ENCODE results near the gene SLC9A9.

Gene SLC9A9

DNA sequence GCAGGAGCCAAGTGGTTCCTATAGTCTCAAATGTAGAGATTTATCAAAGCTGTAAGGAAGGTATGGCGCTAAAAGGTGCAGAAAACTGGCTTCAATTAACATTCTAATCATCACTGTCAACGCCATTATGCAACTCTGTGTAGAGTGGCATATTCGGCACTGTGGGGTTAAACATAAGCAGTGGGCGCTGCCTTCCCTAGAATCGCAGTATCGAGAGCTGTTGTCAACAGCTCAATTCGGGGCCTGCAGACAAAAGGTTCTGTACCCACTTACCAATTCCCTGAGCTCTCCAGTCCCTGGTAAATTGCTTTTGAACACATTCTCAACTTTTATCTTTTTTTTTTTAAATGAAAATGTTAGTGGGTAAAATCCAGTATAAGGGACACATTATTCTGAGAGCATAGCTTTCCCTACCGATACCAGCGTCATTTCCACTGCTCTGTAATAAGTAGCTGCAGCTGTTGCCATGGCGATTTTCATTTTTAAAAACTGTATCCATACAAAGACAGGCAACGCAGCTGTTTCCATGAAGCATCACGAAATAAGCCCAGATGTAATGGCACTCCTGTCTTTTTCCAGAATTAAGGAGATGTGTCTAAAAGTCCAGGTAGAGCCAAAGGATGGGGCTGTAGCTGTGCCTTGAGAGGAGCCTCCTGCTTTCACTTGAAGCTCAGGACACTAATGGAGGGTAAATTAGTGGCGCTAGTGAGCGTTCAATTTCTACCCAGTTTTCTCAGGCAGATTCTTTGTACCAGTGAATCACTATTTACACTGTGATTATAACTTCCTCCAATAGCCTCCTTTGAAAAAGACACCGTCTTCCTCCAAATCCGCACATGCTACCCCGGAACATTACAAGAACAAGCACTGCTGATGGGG is 250.3 kb downstream of the SLC9A9 start:
- no peaks in the 10 kb centered on the region for H3K9me3 ChIP-seq (replicated peaks; ENCODE audit: insufficient read depth, low read length)
- no peaks in the 10 kb centered on the region for H3K36me3 ChIP-seq (replicated peaks; ENCODE audit: insufficient read depth, low read length)
- H4K20me1 ChIP-seq (ENCODE audit: insufficient read depth, low read length): no peaks in the 10 kb centered on the region
- no peaks in the 10 kb centered on the region for H3K4me1 ChIP-seq (ENCODE audit: low read length)
- H3K79me2 ChIP-seq (ENCODE audit: low read length): no peaks in the 10 kb centered on the region
- no peak for DNase-seq
- no peak overlapping the region for H3K4me3 ChIP-seq (ENCODE audit: low read length)
- no peak overlapping the region for H3K4me2 ChIP-seq (ENCODE audit: low read depth, low read length)
- no peaks in the 10 kb centered on the region for H3K27me3 ChIP-seq (replicated peaks; ENCODE audit: insufficient read depth, low read length)
- H3K9ac ChIP-seq (ENCODE audit: low read length): no peak overlapping the region
- H3K27ac ChIP-seq (ENCODE audit: low read length): no peak overlapping the region
- no peaks in the 10 kb centered on the region for H3K9me2 ChIP-seq (replicated peaks; ENCODE audit: insufficient read depth, low read length)
- no peak for TF ChIP-seq EZH2phosphoT487 (IDR thresholded peaks at IDR 0.05; ENCODE audit: low read length)
- no peak for TF ChIP-seq EZH2 (optimal IDR thresholded peaks at IDR 0.05; ENCODE audit: low read depth, low read length)
- TF ChIP-seq, protein P1, sequence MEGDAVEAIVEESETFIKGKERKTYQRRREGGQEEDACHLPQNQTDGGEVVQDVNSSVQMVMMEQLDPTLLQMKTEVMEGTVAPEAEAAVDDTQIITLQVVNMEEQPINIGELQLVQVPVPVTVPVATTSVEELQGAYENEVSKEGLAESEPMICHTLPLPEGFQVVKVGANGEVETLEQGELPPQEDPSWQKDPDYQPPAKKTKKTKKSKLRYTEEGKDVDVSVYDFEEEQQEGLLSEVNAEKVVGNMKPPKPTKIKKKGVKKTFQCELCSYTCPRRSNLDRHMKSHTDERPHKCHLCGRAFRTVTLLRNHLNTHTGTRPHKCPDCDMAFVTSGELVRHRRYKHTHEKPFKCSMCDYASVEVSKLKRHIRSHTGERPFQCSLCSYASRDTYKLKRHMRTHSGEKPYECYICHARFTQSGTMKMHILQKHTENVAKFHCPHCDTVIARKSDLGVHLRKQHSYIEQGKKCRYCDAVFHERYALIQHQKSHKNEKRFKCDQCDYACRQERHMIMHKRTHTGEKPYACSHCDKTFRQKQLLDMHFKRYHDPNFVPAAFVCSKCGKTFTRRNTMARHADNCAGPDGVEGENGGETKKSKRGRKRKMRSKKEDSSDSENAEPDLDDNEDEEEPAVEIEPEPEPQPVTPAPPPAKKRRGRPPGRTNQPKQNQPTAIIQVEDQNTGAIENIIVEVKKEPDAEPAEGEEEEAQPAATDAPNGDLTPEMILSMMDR (IDR thresholded peaks at IDR 0.05; ENCODE audit: low read length): no peak
- H3F3A ChIP-seq (ENCODE audit: insufficient read depth, low read length): no peaks in the 10 kb centered on the region
- H2AFZ ChIP-seq (ENCODE audit: low read length): no peak overlapping the region

DNA sequence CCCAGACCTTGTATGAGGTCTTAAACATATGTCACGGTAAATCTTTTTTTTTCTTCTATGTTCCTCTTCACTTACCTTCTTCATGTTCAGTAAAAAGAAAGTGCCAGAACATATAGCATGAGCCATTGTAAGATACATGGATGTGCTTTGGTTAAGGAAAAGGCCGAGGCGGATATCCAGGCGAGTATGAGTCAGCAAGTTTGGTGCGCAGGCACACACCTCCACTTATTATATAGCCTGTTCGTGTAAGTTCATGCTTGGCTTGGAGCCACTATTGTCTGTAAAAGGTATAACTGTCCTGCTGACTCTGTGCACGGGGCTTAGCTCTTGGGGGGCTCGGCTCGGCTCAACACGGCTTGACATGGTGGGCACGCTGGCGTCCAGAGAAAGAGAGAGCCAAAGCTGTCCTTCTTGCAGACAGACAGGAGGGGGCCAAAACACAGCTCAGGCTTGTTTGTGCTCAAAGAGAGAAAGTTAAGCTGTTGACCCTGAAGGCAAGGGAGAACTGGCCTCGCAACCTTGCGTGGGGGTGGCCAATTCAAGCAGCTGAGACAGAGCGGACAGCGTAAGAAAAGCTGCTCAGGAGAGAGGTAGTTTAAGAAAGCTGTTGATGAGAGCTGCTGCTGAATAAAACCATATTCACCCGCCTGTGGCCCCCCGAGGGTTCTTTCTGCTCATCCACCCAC is 251.2 kb downstream of the SLC9A9 start:
- H3K79me2 ChIP-seq (ENCODE audit: low read length): no peaks in the 10 kb centered on the region
- no peaks in the 10 kb centered on the region for H3F3A ChIP-seq (ENCODE audit: insufficient read depth, low read length)
- H3K4me1 ChIP-seq (ENCODE audit: low read length): no peaks in the 10 kb centered on the region
- no peak overlapping the region for H3K9ac ChIP-seq (ENCODE audit: low read length)
- H2AFZ ChIP-seq (ENCODE audit: low read length): no peak overlapping the region
- H3K9me3 ChIP-seq (replicated peaks; ENCODE audit: insufficient read depth, low read length): no peaks in the 10 kb centered on the region
- H4K20me1 ChIP-seq (ENCODE audit: insufficient read depth, low read length): no peaks in the 10 kb centered on the region
- TF ChIP-seq EZH2 (optimal IDR thresholded peaks at IDR 0.05; ENCODE audit: low read depth, low read length) (no peak), EZH2phosphoT487 (IDR thresholded peaks at IDR 0.05; ENCODE audit: low read length) (no peak)
- TF ChIP-seq, protein P1 (IDR thresholded peaks at IDR 0.05; ENCODE audit: low read length): no peak
- no peak for DNase-seq
- no peaks in the 10 kb centered on the region for H3K27me3 ChIP-seq (replicated peaks; ENCODE audit: insufficient read depth, low read length)
- no peaks in the 10 kb centered on the region for H3K36me3 ChIP-seq (replicated peaks; ENCODE audit: insufficient read depth, low read length)
- no peak overlapping the region for H3K4me3 ChIP-seq (ENCODE audit: low read length)
- H3K27ac ChIP-seq (ENCODE audit: low read length): no peak overlapping the region
- H3K9me2 ChIP-seq (replicated peaks; ENCODE audit: insufficient read depth, low read length): no peaks in the 10 kb centered on the region
- no peak overlapping the region for H3K4me2 ChIP-seq (ENCODE audit: low read depth, low read length)

DNA sequence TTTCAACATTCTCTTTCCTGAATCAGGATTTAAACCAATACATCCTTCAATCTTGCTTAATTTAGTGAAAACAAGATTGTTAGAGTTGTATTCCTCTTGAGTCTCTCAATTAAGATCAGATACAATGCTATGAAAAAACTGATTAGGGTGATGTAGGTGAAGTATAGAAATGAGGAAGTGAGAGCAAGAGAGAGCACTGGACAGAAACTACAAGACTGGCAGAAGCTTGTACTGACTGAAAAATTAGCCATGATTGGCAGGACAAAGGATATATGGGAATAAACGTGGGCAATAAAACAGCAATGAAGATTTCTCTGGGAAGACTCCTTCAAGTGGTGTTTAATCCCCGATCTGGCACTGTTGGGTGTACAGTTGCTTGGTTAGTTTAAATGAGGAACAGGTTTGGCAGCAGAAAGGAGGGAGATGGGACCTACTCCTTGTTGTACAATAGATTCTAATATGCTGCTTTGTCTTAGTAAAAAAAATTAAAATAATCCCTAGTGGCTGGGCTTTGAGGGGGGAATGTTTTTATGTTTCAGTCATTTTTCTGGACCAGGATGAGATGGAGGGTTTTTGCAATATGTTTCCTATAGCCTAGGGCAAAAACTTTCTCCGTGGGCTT is 252.7 kb downstream of the SLC9A9 start:
- no peaks in the 10 kb centered on the region for H3K4me1 ChIP-seq (ENCODE audit: low read length)
- H3K4me3 ChIP-seq (ENCODE audit: low read length): no peak overlapping the region
- no peaks in the 10 kb centered on the region for H4K20me1 ChIP-seq (ENCODE audit: insufficient read depth, low read length)
- no peaks in the 10 kb centered on the region for H3K79me2 ChIP-seq (ENCODE audit: low read length)
- H3K9me2 ChIP-seq (replicated peaks; ENCODE audit: insufficient read depth, low read length): no peaks in the 10 kb centered on the region
- no peaks in the 10 kb centered on the region for H3K36me3 ChIP-seq (replicated peaks; ENCODE audit: insufficient read depth, low read length)
- H3K9me3 ChIP-seq (replicated peaks; ENCODE audit: insufficient read depth, low read length): no peaks in the 10 kb centered on the region
- DNase-seq: peak; percentile 21
- no peaks in the 10 kb centered on the region for H3K27me3 ChIP-seq (replicated peaks; ENCODE audit: insufficient read depth, low read length)
- H3F3A ChIP-seq (ENCODE audit: insufficient read depth, low read length): no peaks in the 10 kb centered on the region
- TF ChIP-seq EZH2 (optimal IDR thresholded peaks at IDR 0.05; ENCODE audit: low read depth, low read length): no peak
- TF ChIP-seq, protein P1 (IDR thresholded peaks at IDR 0.05; ENCODE audit: low read length): no peak
- no peak overlapping the region for H3K27ac ChIP-seq (ENCODE audit: low read length)
- no peak overlapping the region for H3K9ac ChIP-seq (ENCODE audit: low read length)
- H2AFZ ChIP-seq (ENCODE audit: low read length): no peak overlapping the region
- no peak overlapping the region for H3K4me2 ChIP-seq (ENCODE audit: low read depth, low read length)
